Gastroesophageal sphincter (tissue), 4 donors: ENCODE data around the gene CHCHD10. TPM values are rescaled to one million over a fixed set of nuclear protein-coding genes. Genes with fewer than 3 reads are reported as not detected.

Experiments used
- ATAC-seq: fragments of 150-250 bp; one replicate; pipeline ENCODE4 v1.9.1; 2016; ENCODE audit warnings: mild to moderate bottlenecking, moderate library complexity
- H3K27ac ChIP-seq, 4 donors: fragments of 200-600 bp; sonication (generic) in 3 of 4; 1 replicate in 3 of 4; 2 replicates in 1 of 4; pipeline ENCODE4 v1.5.1; 2016 to 2019
- H3K27me3 ChIP-seq: fragments of 200-600 bp; sonication (generic); one replicate; pipeline ENCODE4 v1.5.1; 2019
- H3K36me3 ChIP-seq, 2 donors: fragments of 200-600 bp; sonication (generic); one replicate each; pipeline ENCODE4 v1.5.1; 2019; ENCODE audit warnings: control low read depth in 1 of 2
- H3K4me1 ChIP-seq, 3 donors: fragments of 200-600 bp; sonication (generic); 1 replicate in 2 of 3; 2 replicates in 1 of 3; pipeline ENCODE4 v1.5.1; 2016 to 2019; ENCODE audit warnings: control low read depth in 2 of 3
- H3K4me3 ChIP-seq, 2 donors: fragments of 200-600 bp; sonication (generic); one replicate each; pipeline ENCODE4 v1.5.1; 2019; ENCODE audit warnings: mild to moderate bottlenecking in 1 of 2, moderate library complexity in 1 of 2
- H3K9me3 ChIP-seq, 3 donors: fragments of 200-600 bp; sonication (generic); one replicate each; pipeline ENCODE4 v1.5.1; 2017 to 2019; ENCODE audit warnings: control low read depth in 2 of 3
- EP300 ChIP-seq: sonication (generic); formaldehyde crosslinking; IDR thresholded peaks from one replicate; pipeline ENCODE4 v1.6.1; 2017; ENCODE audit warnings: antibody characterized with exemption, mild to moderate bottlenecking
- POLR2A ChIP-seq, 2 donors: fragments of 450-650 bp; IDR thresholded peaks; one replicate each; pipeline ENCODE4 v1.6.1; 2017; ENCODE audit warnings: antibody characterized with exemption in 2 of 2, mild to moderate bottlenecking in 2 of 2, moderate library complexity in 1 of 2
- POLR2AphosphoS5 ChIP-seq: sonication (generic); formaldehyde crosslinking; IDR thresholded peaks from one replicate; pipeline ENCODE4 v1.6.1; 2017; ENCODE audit warnings: antibody characterized with exemption
- WGBS, 2 donors: methylation state at CpG; one replicate each; pipeline ENCODE4 v1.1.5; 2018; ENCODE audit warnings: low coverage in 1 of 2; 5-methylcytosine and 5-hydroxymethylcytosine counted together
- total RNA-seq, 4 donors: library from RNA; depleted of rRNA; stranded (reverse); fragments of >200 nt; gene quantifications; one replicate each; pipeline ENCODE4 v1.1.0, GENCODE V29; 2016
- TF ChIP-seq, protein P1 (sequence below), 4 experiments: fragments of 200-600 bp in 2 of 4; fragments of 450-650 bp in 2 of 4; sonication (generic) in 1 of 4; IDR thresholded peaks; one replicate each; pipeline ENCODE4 v1.5.1; 2017 to 2019; ENCODE audit warnings: antibody characterized with exemption in 4 of 4, mild to moderate bottlenecking in 2 of 4, moderate library complexity in 2 of 4

Gene CHCHD10
- total RNA-seq, 4 donors from 2014 or later: 2.0 to 40.6 (median 28.1) TPM

DNA sequence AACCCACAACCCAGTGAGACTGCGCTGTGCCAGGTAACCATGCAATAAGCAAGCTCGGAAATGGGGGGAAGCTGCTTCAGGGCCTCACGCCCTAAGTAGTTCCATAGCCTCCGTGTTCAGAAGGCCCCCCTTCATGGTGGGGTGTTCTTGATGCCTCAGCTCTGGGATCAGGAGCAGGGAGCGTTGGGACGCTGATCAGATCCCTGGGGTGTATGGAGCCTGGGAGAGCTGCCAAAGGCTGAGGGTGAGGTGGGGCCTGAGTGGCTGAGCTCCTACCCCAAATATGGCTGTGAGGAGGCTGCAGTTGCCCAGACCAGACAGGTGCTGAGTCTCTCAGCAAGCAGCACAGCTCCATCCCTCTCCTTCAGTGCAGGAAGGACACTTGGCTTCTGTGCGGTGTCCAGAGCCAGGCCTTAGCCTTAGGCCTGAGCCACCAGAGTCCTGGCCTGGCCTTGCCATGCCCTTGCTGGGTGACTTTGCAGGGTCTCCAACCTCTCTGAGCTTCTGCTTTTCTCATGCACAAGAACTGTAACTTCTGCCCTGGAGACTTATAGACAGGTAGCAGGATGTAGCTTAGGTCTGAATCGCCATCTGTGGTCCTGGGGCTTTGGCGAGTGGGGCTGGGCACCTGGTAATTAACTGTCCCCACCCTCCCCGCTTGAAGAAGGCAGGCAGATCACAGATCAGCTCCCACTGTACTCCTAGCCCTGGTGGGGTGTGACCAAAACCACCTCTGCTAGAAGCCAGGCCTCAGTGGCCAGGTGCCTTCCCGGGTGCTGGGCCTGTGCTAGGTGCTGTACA lies 10.2 kb upstream of the CHCHD10 start:
- Histone ChIP-seq H3K9me3 (no peaks in the 10 kb centered on the region), H3K4me1 (peaks cover 0 to 44% (median 18%) of the 10 kb centered on the region in 3 donors), H3K27me3 (no peaks in the 10 kb centered on the region), H3K4me3 (no peak overlapping the region), H3K36me3 (peaks cover 0 to 21% of the 10 kb centered on the region in 2 donors), H3K27ac (peak overlapping the region in 3 of 4 donors; percentile 32 to 67 (median 57))
- TF ChIP-seq POLR2A (IDR thresholded peaks at IDR 0.05): no peak
- TF ChIP-seq EP300: no peak
- no peak for TF ChIP-seq POLR2AphosphoS5
- TF ChIP-seq, protein P1, sequence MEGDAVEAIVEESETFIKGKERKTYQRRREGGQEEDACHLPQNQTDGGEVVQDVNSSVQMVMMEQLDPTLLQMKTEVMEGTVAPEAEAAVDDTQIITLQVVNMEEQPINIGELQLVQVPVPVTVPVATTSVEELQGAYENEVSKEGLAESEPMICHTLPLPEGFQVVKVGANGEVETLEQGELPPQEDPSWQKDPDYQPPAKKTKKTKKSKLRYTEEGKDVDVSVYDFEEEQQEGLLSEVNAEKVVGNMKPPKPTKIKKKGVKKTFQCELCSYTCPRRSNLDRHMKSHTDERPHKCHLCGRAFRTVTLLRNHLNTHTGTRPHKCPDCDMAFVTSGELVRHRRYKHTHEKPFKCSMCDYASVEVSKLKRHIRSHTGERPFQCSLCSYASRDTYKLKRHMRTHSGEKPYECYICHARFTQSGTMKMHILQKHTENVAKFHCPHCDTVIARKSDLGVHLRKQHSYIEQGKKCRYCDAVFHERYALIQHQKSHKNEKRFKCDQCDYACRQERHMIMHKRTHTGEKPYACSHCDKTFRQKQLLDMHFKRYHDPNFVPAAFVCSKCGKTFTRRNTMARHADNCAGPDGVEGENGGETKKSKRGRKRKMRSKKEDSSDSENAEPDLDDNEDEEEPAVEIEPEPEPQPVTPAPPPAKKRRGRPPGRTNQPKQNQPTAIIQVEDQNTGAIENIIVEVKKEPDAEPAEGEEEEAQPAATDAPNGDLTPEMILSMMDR (IDR thresholded peaks at IDR 0.05): no peak
- ATAC-seq: peak; percentile 37
- 38 to 80% methylated on average over 3 to 4 of the region's 11 CpGs for WGBS, 2 donors

DNA sequence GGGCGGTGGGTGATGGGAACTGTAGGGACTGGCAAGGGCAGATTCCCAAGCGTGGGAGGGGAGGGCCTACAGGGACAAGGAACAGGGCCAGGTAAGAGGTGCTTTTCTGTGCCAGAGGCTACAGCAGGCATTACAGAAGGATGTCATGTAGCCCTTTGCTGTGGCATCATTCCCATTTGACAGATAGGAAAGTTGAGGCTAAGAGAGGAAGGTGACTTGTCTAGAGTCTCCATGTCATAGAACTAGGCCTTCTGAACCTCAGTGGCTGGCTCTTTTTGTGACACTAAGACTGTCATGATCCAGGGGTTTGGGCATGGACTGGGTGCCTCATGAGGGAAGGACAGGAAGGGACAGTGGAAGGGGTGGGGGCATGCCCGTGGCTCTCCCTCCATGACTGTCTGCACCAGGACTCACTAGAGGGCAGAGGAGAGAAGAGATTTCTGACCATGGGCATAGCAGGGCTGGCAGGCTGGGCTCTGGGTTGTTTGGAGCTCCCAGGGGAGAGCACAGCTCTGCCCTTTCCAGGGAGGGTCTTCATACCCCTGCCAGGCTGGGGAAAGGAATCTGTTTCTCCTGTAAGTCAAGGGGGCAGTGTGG lies 8.1 kb upstream of the CHCHD10 start:
- Histone ChIP-seq H3K27ac (peak overlapping the region in 2 of 4 donors; percentile 24), H3K9me3 (no peaks in the 10 kb centered on the region)

DNA sequence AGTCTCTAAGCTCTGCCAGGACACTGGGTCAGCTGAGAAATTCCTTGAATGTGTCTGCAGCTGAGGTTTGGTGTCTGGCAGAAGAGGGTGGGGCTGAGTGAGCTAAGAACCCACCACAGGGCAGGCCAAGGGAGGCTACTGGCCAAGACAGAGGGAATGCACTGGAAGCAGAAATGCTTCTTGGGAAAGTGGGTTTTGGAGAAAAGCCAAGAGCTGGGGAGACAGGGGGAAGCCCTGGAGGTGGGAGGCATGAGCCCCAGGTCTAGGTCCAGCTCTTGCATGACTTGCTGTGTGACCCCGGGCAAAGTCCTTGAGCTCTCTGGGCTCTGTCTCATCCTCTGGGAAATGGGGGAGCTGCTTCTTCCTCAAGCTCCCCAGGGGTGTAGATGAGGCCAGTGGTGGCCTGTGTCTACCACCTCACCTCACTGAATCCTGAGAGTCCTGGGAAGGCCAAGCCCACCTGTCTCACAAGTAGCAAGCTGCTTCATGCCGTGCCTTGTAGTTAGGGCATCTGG lies 7.2 kb upstream of the CHCHD10 start:
- H3K9me3 ChIP-seq: no peaks in the 10 kb centered on the region
- no peak overlapping the region for H3K4me3 ChIP-seq
- no peak for ATAC-seq
- H3K27ac ChIP-seq: peak overlapping the region in 3 of 4 donors; percentile 24 to 26 (median 24)
- H3K4me1 ChIP-seq: peaks cover 0 to 68% (median 21%) of the 10 kb centered on the region in 3 donors
- WGBS, 2 donors: 75 to 100% methylated on average over 1 to 2 of the region's 2 CpGs
- no peaks in the 10 kb centered on the region for H3K27me3 ChIP-seq
- TF ChIP-seq POLR2A (IDR thresholded peaks at IDR 0.05): no peak
- TF ChIP-seq, protein P1 (IDR thresholded peaks at IDR 0.05): no peak
- H3K36me3 ChIP-seq: peaks cover 0 to 9% of the 10 kb centered on the region in 2 donors

More for the DNA sequence above, 8.1 kb upstream of the CHCHD10 start:
- WGBS, 2 donors: 93 to 100% methylated on average over 1 to 2 of the region's 3 CpGs
- H3K36me3 ChIP-seq: peaks cover 0 to 18% of the 10 kb centered on the region in 2 donors
- H3K27me3 ChIP-seq: no peaks in the 10 kb centered on the region
- no peak overlapping the region for H3K4me3 ChIP-seq
- peaks cover 0 to 62% (median 21%) of the 10 kb centered on the region in 3 donors for H3K4me1 ChIP-seq
- no peak for ATAC-seq
- TF ChIP-seq POLR2AphosphoS5: no peak
- TF ChIP-seq POLR2A (IDR thresholded peaks at IDR 0.05): no peak
- TF ChIP-seq EP300: no peak
- TF ChIP-seq, protein P1 (IDR thresholded peaks at IDR 0.05): no peak

DNA sequence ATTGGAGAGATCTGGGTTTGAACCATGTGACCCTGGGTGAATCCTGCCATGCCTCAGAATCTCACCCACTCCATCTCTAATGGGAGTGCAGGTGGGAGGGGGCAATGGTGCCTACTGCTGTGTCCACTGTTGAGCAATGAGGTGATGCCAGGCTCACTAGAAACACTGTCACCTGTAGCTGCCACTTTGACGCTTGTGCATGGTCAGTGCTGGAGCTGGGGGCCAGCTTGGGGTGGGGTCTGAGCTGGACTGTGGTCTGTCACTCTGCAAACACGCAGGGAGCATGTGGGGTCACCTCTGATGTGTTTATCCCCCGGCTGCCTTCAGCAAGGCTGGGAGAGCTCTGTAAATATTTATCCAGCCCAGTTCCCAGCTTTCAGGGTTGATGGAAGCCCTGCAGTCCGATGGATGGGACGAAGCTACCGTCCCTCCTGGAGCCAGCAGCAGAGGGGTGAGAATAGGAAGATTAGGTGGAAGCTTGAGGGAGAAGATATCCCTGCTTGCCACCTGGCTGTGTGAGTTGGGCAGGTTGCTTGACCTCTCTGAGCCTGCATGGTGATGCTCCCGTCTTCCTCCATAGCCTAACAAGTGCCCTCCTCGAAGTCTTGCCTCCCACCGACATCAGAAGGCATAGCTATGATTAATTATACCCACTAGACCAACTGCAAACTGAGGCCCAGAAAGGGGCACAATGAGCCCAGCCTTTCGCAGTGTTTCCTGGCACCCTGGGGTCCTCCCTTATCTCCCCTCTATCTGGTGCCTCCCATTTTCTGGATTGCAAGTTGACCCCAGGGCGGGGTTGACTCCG lies 6.5 kb upstream of the CHCHD10 start:
- H3K27ac ChIP-seq: peak overlapping the region in 3 of 4 donors; percentile 24 to 26 (median 24)
- H3K27me3 ChIP-seq: no peaks in the 10 kb centered on the region
- peaks cover 0 to 3% of the 10 kb centered on the region in 2 donors for H3K36me3 ChIP-seq
- TF ChIP-seq, protein P1 (IDR thresholded peaks at IDR 0.05): no peak
- TF ChIP-seq POLR2A (IDR thresholded peaks at IDR 0.05) (no peak), POLR2AphosphoS5 (no peak), EP300 (no peak)
- H3K4me1 ChIP-seq: peaks cover 0 to 75% (median 21%) of the 10 kb centered on the region in 3 donors
- WGBS, 2 donors: 46 to 78% methylated on average over 5 to 7 of the region's 12 CpGs
- no peaks in the 10 kb centered on the region for H3K9me3 ChIP-seq
- H3K4me3 ChIP-seq: no peak overlapping the region
- ATAC-seq: no peak
